GM19455 (cell line): ENCODE measurements around the gene CAMTA1.

Source experiments
- ATAC-seq: cut with Tn5 transposase; IDR thresholded peaks from one replicate; pipeline ENCODE4 v1.9.1; 2021; ENCODE audit not compliant: unreplicated experiment

CAMTA1 gene

GRCh38 chr1:7095343-7095964 is 310.2 kb downstream of the CAMTA1 start:
- no peak for ATAC-seq

- no peak for ATAC-seq
Observed at GRCh38 chr1:7097938-7098592, 312.8 kb downstream of the CAMTA1 start.

- no peak for ATAC-seq
Observed at GRCh38 chr1:7098641-7099040, 313.4 kb downstream of the CAMTA1 start.

- ATAC-seq, result no peak
Observed at GRCh38 chr1:7100479-7100878, 315.2 kb downstream of the CAMTA1 start.

GRCh38 chr1:7101187-7101586 is 315.9 kb downstream of the CAMTA1 start:
- no peak for ATAC-seq

- ATAC-seq, result no peak
Observed at GRCh38 chr1:7103361-7103782, 318.1 kb downstream of the CAMTA1 start.

- no peak for ATAC-seq
Observed at GRCh38 chr1:7103874-7104273, 318.6 kb downstream of the CAMTA1 start.

DNA sequence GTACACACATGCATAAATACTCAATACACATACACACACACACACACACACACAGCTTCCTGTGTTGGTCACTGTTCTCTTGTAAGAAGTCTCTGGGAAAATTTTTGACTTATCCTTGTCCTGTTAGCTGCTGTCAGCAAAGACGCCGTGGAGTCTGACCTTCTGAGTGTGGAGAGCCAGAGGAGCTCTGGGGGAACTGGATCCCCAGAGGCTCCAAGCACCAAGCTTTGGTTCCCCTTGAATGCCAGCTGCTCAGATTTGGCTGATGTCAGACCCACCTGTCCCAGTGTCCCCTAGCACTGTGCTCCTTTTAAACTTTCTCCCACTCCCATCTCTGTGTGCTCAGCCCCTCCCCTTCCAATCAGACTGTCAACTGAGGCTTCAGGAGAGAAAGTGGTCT is 319.1 kb downstream of the CAMTA1 start:
- no peak for ATAC-seq

DNA sequence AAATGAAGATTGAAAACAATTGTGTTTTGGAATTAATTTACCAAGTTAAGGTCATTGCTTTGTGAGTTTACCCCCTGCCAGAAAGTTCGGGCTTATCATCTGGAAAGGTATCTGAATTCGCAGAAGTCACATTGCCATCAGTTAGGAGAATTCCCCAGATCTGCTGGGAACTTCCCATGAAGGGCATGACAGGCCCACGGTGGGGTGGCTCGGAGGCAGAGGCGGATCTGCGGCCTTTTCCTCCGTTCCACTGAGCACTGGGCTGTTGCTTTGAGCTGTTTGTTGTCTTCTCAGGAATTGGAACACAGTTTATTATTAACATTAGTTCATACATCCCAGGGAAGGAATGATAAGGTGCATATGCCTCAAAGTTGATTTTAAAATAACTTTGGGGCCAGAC is 320.0 kb downstream of the CAMTA1 start:
- no peak for ATAC-seq

DNA sequence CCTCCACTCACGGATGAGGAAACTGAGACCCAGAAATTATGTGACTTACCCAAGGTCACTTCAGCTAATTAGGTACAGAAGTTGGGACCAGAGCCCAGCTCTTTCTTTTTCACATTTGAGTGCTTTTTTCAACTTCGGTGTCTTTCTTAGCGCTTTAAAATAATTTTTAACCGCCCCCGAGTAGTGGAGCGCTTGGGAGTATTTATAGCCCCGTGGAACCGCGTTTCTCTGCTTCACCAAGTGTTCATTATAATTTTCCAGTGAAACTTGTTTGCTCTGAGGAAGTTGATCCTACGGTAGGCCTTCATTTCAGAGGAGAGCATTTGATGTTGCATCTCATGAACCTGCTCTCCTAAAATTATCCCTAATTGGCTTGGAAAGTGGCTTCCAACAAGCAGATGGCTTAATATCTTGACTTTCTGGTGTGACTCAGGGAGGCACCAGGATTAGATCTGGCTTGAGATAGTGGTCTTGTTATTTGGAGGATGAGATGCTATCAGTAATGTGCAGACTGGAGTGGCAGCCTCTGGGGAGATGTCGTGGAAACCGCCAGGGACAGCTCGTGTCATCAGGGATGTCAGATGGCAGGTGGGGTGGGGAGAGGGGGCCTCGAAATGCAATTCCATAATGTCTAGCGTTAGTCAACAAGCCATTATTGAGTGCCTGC is 321.3 kb downstream of the CAMTA1 start:
- ATAC-seq, result no peak

DNA sequence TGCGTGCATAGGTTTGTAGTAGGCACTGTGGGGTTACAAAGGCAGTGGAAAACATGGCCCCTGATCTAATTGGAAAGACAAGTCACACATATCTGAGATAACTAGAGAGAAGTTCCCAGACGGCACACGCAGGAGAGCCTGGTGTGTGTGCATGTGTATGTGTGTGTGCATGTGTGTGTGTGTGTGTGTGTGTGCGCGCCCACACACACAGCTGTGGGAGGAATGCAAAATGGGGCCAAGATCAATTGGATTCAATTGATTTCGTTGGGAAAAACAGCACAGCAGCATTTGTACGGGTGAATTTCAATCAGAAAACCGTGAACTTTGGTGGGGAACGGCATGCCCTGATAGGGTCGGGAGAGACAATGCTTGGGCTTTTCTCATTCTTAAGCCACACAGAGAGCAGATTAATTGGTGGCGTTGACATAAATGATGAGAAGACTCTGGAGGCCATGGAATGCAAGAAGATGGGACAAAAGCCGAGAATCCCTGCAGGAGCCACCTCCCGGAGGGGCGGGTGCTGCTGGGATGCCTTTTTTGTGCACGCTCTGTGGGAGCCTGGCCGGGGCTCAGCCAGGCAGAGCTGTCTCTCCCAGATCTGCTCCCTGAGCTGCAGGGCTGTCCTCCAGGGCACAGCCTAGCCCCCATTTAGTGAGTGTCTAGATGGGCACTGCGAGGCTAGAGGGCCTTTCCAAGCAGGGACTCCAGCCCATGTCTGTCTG is 322.0 kb downstream of the CAMTA1 start:
- ATAC-seq, result no peak

GRCh38 chr1:7108251-7108650 is 323.0 kb downstream of the CAMTA1 start:
- no peak for ATAC-seq

DNA sequence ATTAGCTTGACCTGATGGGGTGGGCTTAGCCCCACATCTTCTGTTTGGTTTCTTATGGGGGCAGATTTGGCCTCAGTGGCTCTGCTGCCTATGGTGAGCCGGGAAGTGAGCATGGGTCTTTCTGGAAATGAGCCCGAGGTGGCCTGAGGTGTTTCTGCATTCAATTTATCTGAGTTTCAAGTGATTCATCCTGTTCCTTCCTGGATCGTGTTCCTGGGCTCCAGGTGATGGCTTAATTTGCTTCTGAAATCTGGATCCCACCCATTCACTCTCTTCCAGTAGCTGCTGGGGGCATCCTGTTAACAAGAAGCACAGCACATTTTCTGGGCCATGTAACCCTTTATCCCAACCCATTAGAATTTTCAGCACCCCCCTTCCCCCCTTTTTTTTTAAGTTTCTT is 324.6 kb downstream of the CAMTA1 start:
- ATAC-seq, result no peak

- ATAC-seq, result no peak
Observed at GRCh38 chr1:7110321-7110720, 325.1 kb downstream of the CAMTA1 start.

- ATAC-seq, result no peak
Observed at GRCh38 chr1:7111853-7112252, 326.6 kb downstream of the CAMTA1 start.

GRCh38 chr1:7113136-7113535 is 327.9 kb downstream of the CAMTA1 start:
- ATAC-seq, result no peak

GRCh38 chr1:7113822-7114221 is 328.6 kb downstream of the CAMTA1 start:
- ATAC-seq, result no peak

- ATAC-seq, result no peak
Observed at GRCh38 chr1:7116001-7116400, 330.7 kb downstream of the CAMTA1 start.

DNA sequence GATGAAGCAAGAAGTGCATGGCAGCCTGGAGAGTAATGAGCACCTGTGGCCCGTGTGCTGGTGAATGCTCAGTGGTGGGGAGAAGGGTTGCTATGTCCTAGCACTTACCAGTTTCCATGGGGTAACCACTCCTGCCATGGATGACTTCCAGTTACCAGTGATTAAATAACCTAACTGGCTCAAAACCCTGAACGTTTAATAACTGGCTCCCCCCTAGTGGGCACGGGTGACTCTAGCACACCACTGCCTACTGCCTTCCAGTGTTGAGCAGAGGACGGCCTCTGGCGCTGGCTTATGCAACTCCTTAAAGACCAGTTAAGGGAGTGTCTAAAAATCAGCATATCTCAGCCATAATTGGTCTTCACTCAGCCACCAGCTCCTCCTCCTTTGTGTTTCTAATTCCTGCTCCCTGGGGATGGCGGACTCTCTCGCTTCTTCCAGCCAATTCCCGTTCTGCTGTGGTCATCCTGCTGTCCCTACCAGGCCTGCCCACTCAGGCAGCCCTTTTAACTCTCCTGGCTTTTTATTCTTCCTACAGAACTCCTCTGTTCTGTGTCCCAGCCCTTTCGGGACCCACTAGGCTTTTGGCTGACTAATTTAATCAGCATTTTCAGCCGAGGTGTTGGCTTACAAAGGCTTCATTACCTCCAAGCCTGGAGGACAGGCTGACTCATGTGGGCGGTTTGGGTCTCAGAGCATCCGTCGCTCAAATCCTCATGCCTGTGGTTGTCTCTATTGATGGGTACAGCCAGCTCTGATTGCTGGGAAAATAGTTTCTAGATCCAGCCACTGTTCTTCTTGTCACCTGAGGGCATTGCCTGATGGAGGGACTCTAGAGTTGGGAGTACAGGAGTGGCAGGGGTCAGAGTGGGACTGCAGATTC is 332.4 kb downstream of the CAMTA1 start:
- no peak for ATAC-seq

- no peak for ATAC-seq
Observed at GRCh38 chr1:7119156-7119555, 333.9 kb downstream of the CAMTA1 start.
